ENCODE measurements around the gene PNP.
"Not testable (repeated sequence)": the region's sequence is repeated elsewhere in the genome, so short reads cannot be mapped to it uniquely, and the experiment has no call there.

PNP gene

GRCh38 chr14:20469242-20469889 lies at the start of gene PNP:
Gene PNP (plus strand): TSS chr14:20469406. CDS start chr14:20469525, 119 bp downstream.
- peak; percentile 84 for DNase-seq

- no peak for DNase-seq
Measured at GRCh38 chr14:20419419-20419818, 49.8 kb upstream of the PNP start.

GRCh38 chr14:20421267-20421666 lies 47.9 kb upstream of the PNP start:
- no peak for DNase-seq

DNA sequence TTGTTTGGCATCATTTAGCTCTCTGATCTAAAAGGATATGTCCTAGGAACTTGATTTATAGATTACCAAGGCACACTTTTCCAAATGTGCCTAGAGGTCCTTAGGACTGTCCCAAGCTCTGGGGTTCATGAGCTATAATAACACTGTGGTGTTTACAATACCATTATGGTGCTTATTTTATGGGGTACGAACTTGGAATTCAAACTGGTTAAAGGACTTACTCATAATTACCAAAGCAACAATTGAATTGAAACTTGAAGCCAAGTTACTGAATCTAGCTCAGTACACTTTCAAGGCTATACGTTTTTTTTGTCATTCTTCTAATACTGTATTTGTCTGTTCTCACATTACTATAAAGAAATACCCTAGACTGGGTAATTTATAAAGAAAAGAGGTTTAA lies 46.3 kb upstream of the PNP start:
- no peak for DNase-seq

DNA sequence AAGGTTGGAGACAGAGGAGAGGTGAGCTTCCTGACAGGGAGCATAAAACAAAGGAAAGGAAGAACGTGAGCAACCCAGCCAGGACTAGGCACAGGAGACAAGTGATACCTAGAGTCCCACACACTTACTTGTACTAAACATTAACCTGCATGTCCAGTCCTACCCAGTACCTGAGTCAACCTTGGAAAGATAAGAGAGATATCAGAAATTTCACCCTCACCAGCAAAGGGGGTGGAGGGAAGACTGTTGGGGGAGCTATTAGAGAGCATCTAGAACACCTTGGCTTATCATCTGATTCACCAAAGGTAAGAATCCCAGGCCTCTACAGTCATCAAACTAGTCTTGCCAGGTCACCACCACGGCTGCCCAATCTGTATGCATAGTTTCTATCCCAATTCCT lies 44.4 kb upstream of the PNP start:
- no peak for DNase-seq

DNA sequence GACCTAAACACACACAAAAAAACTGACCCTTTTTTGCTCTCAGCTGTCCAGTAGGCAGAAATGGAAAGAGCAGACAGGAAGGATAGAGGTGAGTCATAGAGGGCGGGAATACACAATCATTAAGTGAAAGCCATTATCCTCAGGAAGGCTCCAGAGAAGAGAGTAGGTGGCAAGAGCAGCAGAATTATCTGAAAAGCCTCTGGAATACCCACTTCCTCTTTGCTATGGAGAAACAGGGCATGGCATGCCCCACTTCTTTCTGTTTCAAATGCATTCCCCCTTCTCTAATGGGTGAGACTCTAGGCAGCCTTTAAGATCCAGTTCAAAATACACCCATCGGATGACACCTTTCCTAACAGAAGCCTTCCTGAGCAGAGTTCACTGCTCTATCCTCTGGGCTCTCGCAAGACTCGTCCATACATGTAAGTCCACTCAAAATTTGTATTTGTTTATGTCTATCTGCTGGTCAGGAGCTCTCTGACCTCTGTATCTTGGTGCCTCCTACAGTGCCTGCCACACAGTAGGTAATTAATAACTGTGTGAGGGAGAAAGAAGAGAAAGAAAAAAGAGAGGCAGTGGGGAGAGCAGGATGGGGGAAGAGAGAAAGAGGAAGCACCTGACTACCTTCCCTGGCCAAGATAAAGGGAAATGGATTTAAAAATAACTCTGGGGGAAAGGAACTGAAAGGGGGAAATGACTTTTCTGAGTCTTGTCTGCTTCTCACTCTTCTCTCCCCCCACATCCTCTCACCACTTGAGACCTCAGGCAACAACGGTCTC lies 41.8 kb upstream of the PNP start:
- no peak for DNase-seq

GRCh38 chr14:20428010-20428365 lies 41.2 kb upstream of the PNP start:
- no peak for DNase-seq

DNA sequence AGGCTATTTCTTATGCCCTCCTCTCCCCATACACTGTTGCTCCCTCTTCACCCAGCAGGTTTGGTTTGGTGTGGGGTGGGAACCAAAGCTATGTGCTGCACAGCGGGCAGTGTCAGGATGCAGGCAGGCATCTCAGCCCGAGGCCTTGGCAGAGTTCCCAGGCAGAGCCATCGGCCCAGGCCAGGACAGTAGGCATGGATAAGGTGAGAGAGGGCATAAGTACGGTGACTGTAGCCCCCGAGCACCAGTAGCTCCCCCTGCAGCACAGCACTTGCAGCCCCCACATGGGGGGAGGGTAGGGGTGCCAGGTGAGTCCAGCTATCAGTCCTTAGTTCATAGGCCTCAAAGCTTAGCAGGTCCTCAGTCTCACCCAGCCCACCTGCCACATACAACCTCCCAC lies 40.4 kb upstream of the PNP start:
- no peak for DNase-seq

DNA sequence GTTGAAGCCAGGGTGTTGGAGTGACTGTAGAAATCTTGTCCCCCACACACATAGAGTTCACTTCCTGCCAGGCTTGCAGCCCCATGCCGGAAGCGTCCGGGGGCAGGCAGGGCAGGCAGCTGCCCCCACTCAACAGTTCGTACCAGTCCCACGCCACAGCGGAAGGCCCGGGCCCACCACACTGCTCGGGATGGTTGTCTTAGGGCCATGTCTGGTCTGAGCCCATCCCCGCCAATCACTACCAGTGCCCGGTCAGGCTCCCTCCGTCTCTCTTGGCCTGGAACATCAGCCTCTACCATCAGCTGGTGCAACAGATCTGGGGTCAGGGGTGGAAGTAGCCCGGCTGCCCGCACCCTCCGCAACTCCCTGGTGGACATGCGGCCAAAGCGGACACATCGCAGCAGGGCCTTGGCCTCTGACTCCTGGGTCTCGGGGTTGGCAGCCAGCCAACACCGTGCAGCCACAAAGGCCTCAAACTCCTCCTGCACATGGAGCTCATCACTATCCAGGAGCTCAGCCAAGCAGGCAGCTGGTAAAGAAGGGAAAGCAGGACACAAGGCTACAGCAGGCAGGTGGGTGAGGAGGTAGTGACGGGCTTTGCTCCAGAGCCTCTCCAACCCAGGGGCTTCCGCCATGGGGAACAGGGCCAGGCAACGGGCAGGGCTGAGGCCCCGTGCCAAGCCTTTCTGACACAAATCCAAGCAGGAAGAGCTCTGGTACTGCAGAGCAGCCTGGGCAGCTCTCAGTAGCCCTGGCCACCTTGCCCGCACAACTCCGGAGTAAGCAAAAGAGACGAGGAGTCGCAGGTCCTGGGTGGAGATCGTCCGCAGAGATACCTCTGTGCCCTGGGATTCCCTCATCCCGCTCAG lies 39.2 kb upstream of the PNP start:
- no peak for DNase-seq

- DNase-seq = no peak
Measured at GRCh38 chr14:20434701-20435581, 34.3 kb upstream of the PNP start.

DNA sequence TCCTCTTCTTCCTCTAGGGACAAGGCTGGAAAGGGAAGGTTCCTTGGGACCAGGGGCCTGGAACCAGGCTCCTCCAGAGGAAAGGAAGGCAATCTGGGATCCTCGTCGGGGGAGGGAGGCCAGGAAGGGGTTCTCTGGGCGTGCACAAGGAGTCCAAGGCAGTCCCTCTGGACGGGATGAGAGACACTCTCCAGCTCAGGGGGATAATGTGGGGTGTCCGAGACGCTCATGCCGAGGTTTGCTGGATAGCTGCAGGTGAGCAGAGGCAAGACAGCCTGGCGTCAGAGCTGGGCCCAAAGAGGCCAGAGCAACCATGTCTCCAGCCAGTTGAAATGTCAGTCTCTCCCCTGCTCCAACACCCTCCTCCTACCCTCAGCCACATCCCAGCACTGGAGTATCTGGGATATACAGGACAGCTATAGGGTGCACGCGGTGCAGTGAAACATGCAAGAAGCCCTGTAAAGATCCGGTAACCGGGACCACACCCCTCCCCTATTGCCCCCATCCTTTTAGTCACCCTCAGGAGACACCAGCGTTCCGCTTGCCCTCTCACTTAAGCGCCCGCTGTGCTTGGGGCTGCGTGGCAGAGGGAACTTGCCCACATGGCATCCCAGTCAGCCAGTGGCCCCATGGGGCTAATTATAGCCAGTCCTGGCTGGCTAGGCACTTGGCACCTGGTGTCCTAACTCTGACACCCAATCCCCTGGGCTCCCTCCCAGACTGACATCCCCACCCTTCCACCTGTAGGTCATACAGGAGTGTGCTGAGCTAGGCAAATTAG lies 33.4 kb upstream of the PNP start, which contains the start of gene KLHL33:
KLHL33 (minus strand) TSS at position 585 of the 781 bp plus-strand sequence; CDS start at position 230, 355 bp downstream.
- DNase-seq = no peak

DNA sequence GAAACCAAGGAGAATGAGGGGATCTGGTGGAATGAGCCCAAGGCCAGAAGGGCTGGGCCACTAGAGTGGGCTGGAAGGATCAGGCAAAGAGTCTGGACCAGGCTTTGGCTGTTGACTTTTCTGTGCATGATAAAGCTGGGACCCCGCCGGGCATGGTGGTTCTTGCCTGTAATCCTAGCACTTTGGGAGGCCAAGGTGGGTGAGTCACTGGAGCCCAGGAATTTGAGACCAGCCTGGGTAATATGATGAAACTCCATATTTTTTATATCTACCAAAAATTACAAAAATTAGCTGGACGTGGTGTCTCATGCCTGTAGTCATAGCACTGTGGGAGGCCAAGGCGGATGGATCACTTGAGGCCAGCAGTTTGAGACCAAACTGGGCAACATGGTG lies 32.8 kb upstream of the PNP start:
- no peak for DNase-seq

GRCh38 chr14:20438664-20439063 lies 30.5 kb upstream of the PNP start:
- DNase-seq = no peak

DNA sequence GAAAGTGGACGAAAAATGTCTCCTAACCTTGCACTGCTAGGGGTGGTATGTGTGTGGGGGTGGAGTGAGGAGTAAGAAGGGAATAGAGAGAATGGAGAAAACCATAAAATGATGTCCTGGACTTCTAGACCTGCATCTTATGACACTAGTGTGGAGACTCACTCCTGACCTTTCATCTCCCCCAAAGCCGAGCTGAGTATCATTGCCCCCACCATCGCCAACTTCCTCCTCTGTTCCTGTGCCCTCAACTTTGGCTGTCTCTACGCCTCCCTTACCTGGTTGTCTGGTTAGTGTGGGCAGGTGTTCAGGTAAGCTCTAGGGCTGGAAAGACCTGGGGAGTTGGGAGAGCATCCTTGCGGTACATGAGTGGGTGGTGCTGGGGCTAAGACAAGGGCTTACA lies 28.7 kb upstream of the PNP start:
- DNase-seq = no peak

- no peak for DNase-seq
Measured at GRCh38 chr14:20440882-20441281, 28.3 kb upstream of the PNP start.

GRCh38 chr14:20441461-20441860 lies 27.7 kb upstream of the PNP start:
- DNase-seq = no peak

DNA sequence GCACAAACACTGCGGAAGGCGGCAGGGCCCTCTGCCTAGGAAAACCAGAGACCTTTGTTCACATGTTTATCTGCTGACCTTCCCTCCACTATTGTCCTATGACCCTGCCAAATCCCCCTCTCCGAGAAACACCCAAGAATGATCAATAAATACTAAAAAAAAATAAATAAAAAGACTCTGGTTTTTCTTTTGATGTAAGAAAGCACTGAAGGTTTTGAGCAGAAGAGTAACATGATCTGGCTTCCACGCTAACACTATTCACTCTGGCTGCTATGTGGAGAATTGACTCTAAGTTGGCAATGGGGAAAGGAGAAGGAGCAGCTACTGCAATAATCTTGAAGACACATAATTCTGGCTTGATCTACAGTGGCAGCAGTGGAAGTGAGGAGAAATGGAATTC lies 25.6 kb upstream of the PNP start:
- not testable (repeated sequence) for DNase-seq

DNA sequence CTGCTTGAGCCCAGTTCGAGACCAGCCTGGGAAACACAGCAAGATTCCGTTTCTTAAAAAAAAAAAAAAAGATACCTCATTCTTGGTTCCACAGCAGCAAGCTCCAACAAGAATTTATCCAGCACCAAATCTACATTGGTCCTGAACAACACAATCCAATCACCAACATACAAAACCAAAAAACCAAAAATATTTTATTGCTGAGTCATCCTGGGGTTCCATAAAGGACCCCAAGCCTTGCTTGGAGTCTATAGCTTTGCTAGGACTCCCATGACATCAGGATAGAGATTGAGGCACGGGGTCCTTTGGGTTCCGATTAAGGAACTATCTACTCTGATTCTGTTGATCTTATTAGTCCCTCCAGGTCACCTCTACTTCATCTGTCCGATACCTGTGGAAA lies 22.3 kb upstream of the PNP start:
- no peak for DNase-seq

DNA sequence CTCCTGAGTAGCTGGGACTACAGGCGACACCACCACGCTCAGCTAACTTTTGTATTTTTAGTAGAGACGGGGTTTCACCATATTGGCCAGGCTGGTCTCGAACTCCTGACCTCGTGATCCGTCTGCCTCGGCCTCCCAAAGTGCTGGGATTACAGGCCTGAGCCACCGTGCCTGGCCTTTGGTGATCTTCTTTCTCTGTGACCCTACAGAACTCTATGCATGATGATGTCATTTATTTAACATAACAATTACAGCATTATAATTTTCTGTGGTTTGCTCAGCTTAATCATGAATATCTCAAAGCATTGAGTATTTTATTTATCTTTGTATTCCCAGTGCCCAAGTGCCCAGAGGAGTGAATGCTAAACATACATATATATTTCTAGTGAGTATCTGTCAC lies 16.4 kb upstream of the PNP start:
- not testable (repeated sequence) for DNase-seq

DNA sequence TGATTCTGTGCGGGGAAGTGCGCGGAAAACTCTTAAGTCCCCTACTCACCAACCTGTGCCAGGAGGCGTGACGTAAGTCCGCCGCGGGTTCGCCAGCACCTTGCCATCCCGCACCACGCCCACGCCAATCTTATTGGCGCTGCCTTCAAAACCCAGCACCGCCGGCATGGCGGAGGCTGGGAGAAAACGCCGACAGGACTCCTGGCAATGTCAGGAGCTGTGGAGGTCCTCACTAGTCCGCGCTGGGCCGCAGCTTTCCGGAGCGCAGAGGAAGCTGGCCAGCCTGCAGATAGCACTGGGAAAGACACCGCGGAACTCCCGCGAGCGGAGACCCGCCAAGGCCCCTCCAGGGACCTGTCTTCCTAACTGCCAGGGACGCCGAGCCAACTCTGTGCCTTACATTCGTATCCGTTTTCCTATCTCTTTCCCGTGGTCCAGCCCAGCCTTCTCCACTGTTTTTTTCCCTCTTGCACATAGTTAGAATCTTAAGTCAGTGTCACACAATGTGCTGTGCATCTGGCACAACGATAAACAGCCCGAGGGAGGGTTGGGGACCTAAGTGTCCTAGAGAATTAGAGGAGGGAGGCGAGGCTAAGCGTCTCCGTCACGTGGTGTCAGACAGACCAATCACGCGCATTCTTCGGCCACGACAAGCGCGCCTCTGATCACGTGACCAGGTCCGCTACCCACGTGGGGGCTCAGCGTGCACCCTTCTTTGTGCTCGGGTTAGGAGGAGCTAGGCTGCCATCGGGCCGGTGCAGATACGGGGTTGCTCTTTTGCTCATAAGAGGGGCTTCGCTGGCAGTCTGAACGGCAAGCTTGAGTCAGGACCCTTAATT lies 14.5 kb upstream of the PNP start, which contains the start of the genes APEX1 and OSGEP:
APEX1 (plus strand) TSS at position 711 of the 839 bp plus-strand sequence. CDS start 420 bp downstream, outside the sequence.
OSGEP (minus strand) TSS at position 297 of the 839 bp plus-strand sequence; CDS start at position 168, 129 bp downstream.
- DNase-seq = peak; percentile 96
